K562 (cell line): ENCODE results near the gene KRTCAP2. TPM values are rescaled to one million over a fixed set of nuclear protein-coding genes. Genes with fewer than 3 reads are reported as not detected.

Experiments used
- ATF7 ChIP-seq: fragments of 450-650 bp; IDR thresholded peaks from 2 replicates; pipeline ENCODE4 v1.7.1; 2014; ENCODE audit warnings: mild to moderate bottlenecking, moderate library complexity
- CBX5 ChIP-seq: IDR thresholded peaks from 2 replicates; pipeline ENCODE4 v1.6.1; 2014; ENCODE audit warnings: low read depth, borderline replicate concordance
- ESRRA ChIP-seq: fragments of 450-650 bp; IDR thresholded peaks from 2 replicates; pipeline ENCODE4 v1.6.1; 2014; ENCODE audit warnings: low read depth, mild to moderate bottlenecking, moderate library complexity, borderline replicate concordance
- MTA1 ChIP-seq: fragments of 450-650 bp; IDR thresholded peaks from 2 replicates; pipeline ENCODE4 v1.6.1; 2017; ENCODE audit warnings: borderline replicate concordance
- MYC ChIP-seq, 2 experiments: fragments of 250-450 bp in 1 of 2; sonication (Bioruptor Pico) in 1 of 2; IDR thresholded peaks; 2 replicates each; pipeline versions ENCODE4 v1.5.1 to v1.6.1; 2012 to 2021; ENCODE audit warnings: low read depth in 2 of 2, borderline replicate concordance in 1 of 2, improper control_type of control experiment in 1 of 2, low read length in 1 of 2, mild to moderate bottlenecking in 1 of 2, moderate library complexity in 1 of 2
- NBN ChIP-seq: fragments of 450-650 bp; IDR thresholded peaks from 2 replicates; pipeline ENCODE4 v1.6.1; 2016; ENCODE audit warnings: low read depth, mild to moderate bottlenecking
- PHB ChIP-seq: fragments of 250-450 bp; sonication (Bioruptor Pico); IDR thresholded peaks from 2 replicates; pipeline ENCODE4 v1.5.0; 2021
- SETDB1 ChIP-seq: IDR thresholded peaks from one replicate; pipeline ENCODE4 v1.6.1; 2012; ENCODE audit warnings: low read length, control low read depth, inconsistent platforms
- TCF3 ChIP-seq: sonication (generic); formaldehyde crosslinking; IDR thresholded peaks from 2 replicates; pipeline ENCODE4 v1.4.0; 2020; ENCODE audit warnings: mild to moderate bottlenecking, missing genetic modification reagents
- YY1 ChIP-seq, 3 experiments: IDR thresholded peaks; 2 replicates each; pipeline ENCODE4 v1.6.1; 2011; ENCODE audit warnings: low read length in 2 of 3, mild to moderate bottlenecking in 2 of 3, moderate library complexity in 2 of 3, borderline replicate concordance in 1 of 3, control low read depth in 1 of 3, low read depth in 1 of 3; ENCODE audit not compliant: insufficient read depth in 3 of 3, insufficient replicate concordance in 2 of 3, control insufficient read depth in 1 of 3, insufficient read length in 1 of 3; ENCODE audit errors: extremely low read depth in 1 of 3
- ZFP36 ChIP-seq: fragments of 150-350 bp; IDR thresholded peaks from 2 replicates; pipeline ENCODE4 v1.6.1; 2018; ENCODE audit warnings: low read length, low read depth; ENCODE audit not compliant: partially characterized antibody
- ZNF583 ChIP-seq: fragments of 250-450 bp; sonication (Bioruptor Pico); IDR thresholded peaks from 2 replicates; pipeline ENCODE4 v1.4.0; 2020
- polyA plus RNA-seq, 8 experiments: library from polyadenylated mRNA; depleted of rRNA in 4 of 8; stranded (reverse) in 5 of 8; unstranded in 3 of 8; fragments of >200 nt; fragmentation: Nextera tagmentation in 2 of 8; fragmentation: Illumina TruSeq in 1 of 8; extraction: Ambion mirVana in 2 of 8; extraction: Trizol in 1 of 8; gene quantifications; 2 replicates each; pipeline versions ENCODE4 v1.2.1 to v1.2.3, GENCODE V29; 2011 to 2014; ENCODE audit warnings: inconsistent platforms in 1 of 8, missing spikeins in 1 of 8
- total RNA-seq, 7 experiments: library from RNA; depleted of rRNA in 6 of 7; stranded (reverse); fragments of >200 nt in 6 of 7; fragmentation: Illumina TruSeq in 2 of 7; extraction: Trizol in 2 of 7; gene quantifications; 2 replicates each; pipeline versions ENCODE4 v1.2.1 to v1.2.3, GENCODE V29; 2011 to 2021; ENCODE audit warnings: low replicate concordance in 1 of 7
- TF ChIP-seq, protein P1 (sequence below), 2 experiments: IDR thresholded peaks; 2 replicates each; pipeline ENCODE4 v1.6.1; 2012; ENCODE audit warnings: improper control_type of control experiment in 2 of 2, low read depth in 2 of 2, low read length in 2 of 2, borderline replicate concordance in 1 of 2
- TF ChIP-seq, protein P2 (sequence below): sonication (generic); formaldehyde crosslinking; IDR thresholded peaks from 2 replicates; pipeline ENCODE4 v1.4.0; 2020; ENCODE audit warnings: mild to moderate bottlenecking, missing genetic modification reagents
- TF ChIP-seq, protein P3 (sequence below), 2 experiments: fragments of 450-650 bp in 1 of 2; sonication (generic) in 1 of 2; formaldehyde crosslinking in 1 of 2; IDR thresholded peaks in 1 of 2; conservative IDR thresholded peaks in 1 of 2; 2 replicates each; pipeline versions ENCODE4 v1.6.1 to v1.8.1; 2016 to 2023; ENCODE audit warnings: mild to moderate bottlenecking in 2 of 2, moderate library complexity in 2 of 2, inconsistent platforms in 1 of 2, missing genetic modification reagents in 1 of 2
- TF ChIP-seq, protein P4 (sequence below): fragments of 450-650 bp; IDR thresholded peaks from 2 replicates; pipeline ENCODE4 v1.7.1; 2018; ENCODE audit warnings: mild to moderate bottlenecking, low read depth; ENCODE audit not compliant: partially characterized antibody

The KRTCAP2 gene
- total and polyA plus RNA-seq, 9 of the 15 experiments (the other 6 are each of a cell fraction or from before 2014, with no cell fraction given): 126 to 436 (median 244) TPM

DNA sequence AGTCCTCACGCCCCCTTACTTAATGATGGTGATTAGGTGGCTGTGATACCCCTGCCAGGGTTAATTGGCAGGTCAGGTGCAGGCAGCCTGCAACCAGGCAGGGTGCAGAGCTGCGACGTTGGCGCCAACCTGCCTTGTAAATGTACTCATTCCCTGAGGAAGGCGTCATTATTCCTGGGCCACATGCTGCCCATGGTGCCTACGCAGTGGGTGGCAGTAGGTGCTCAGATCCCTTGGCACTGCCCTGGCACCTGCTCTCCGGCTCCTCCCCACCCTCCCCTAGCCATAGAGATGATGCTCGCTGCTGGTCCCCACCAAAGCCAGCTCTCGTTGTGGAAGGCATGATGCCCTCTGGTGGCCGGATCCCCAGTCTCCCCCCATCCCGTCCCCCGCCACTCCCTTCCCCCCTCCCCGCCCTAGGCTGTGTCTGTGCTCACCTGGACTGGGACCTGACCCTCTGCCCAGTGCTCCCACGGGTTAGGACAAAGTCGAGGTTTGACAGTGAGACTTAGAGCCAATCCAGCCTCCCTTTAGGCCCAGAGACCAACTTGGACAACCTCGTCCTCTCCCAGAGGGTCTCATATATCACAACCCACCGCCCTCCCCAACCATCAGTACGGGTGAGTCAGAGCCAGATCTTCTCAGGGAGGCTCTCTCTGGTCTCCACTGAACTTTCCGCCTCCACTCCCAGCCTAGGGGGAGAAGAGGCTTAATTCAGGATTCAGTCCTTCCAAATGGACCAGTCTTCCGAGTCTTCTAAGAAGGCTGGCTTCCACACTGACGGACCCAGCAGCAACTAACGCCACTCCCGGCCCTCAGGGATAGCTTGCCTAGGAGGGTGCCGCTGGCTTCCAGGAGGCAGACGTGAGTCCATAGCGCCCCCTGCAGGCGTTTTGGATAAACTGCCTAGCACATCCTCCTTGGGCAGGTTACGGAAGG is 5.7 kb downstream of the KRTCAP2 start (continued):
- TF ChIP-seq, protein P1, sequence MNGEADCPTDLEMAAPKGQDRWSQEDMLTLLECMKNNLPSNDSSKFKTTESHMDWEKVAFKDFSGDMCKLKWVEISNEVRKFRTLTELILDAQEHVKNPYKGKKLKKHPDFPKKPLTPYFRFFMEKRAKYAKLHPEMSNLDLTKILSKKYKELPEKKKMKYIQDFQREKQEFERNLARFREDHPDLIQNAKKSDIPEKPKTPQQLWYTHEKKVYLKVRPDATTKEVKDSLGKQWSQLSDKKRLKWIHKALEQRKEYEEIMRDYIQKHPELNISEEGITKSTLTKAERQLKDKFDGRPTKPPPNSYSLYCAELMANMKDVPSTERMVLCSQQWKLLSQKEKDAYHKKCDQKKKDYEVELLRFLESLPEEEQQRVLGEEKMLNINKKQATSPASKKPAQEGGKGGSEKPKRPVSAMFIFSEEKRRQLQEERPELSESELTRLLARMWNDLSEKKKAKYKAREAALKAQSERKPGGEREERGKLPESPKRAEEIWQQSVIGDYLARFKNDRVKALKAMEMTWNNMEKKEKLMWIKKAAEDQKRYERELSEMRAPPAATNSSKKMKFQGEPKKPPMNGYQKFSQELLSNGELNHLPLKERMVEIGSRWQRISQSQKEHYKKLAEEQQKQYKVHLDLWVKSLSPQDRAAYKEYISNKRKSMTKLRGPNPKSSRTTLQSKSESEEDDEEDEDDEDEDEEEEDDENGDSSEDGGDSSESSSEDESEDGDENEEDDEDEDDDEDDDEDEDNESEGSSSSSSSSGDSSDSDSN (IDR thresholded peaks at IDR 0.05; ENCODE audit: borderline replicate concordance in 1 of 2, low read depth in 2 of 2, low read length in 2 of 2): peak; percentile 75 to 94; a peak in 3 of 4 replicates
- TF ChIP-seq CBX5: no peak
- 0 out of 2 replicates have a peak, but pooled peaks have one; percentile 12 for TF ChIP-seq NBN
- TF ChIP-seq ZNF583 (CRISPR knock-in tag): no peak
- peak; percentile 51 for TF ChIP-seq ZFP36
- TF ChIP-seq, protein P2, sequence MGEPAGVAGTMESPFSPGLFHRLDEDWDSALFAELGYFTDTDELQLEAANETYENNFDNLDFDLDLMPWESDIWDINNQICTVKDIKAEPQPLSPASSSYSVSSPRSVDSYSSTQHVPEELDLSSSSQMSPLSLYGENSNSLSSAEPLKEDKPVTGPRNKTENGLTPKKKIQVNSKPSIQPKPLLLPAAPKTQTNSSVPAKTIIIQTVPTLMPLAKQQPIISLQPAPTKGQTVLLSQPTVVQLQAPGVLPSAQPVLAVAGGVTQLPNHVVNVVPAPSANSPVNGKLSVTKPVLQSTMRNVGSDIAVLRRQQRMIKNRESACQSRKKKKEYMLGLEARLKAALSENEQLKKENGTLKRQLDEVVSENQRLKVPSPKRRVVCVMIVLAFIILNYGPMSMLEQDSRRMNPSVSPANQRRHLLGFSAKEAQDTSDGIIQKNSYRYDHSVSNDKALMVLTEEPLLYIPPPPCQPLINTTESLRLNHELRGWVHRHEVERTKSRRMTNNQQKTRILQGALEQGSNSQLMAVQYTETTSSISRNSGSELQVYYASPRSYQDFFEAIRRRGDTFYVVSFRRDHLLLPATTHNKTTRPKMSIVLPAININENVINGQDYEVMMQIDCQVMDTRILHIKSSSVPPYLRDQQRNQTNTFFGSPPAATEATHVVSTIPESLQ: no peak
- TF ChIP-seq TCF3 (CRISPR knock-in tag): peak; percentile 33; the same call in 1 of the 2 replicates
- TF ChIP-seq MTA1: no peak
- TF ChIP-seq, protein P3, sequence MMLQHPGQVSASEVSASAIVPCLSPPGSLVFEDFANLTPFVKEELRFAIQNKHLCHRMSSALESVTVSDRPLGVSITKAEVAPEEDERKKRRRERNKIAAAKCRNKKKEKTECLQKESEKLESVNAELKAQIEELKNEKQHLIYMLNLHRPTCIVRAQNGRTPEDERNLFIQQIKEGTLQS (IDR thresholded peaks at IDR 0.05): peak; percentile 45; the same call in 1 of the 2 replicates
- TF ChIP-seq, protein P3 (CRISPR knock-in tag; conservative IDR thresholded peaks at IDR 0.05): no peak
- peak in 2 of 3 experiments; percentile 21 to 35 for TF ChIP-seq YY1 (IDR thresholded peaks at IDR 0.05; ENCODE audit: borderline replicate concordance in 1 of 3, control insufficient read depth in 1 of 3, extremely low read depth in 1 of 3, insufficient read depth in 3 of 3, insufficient read length in 1 of 3, insufficient replicate concordance in 2 of 3, low read depth in 1 of 3, low read length in 2 of 3)
- TF ChIP-seq PHB (CRISPR knock-in tag): no peak
- TF ChIP-seq ATF7: 0 out of 2 replicates have a peak, but pooled peaks have one; percentile 35
- no peak for TF ChIP-seq SETDB1
- TF ChIP-seq, protein P4, sequence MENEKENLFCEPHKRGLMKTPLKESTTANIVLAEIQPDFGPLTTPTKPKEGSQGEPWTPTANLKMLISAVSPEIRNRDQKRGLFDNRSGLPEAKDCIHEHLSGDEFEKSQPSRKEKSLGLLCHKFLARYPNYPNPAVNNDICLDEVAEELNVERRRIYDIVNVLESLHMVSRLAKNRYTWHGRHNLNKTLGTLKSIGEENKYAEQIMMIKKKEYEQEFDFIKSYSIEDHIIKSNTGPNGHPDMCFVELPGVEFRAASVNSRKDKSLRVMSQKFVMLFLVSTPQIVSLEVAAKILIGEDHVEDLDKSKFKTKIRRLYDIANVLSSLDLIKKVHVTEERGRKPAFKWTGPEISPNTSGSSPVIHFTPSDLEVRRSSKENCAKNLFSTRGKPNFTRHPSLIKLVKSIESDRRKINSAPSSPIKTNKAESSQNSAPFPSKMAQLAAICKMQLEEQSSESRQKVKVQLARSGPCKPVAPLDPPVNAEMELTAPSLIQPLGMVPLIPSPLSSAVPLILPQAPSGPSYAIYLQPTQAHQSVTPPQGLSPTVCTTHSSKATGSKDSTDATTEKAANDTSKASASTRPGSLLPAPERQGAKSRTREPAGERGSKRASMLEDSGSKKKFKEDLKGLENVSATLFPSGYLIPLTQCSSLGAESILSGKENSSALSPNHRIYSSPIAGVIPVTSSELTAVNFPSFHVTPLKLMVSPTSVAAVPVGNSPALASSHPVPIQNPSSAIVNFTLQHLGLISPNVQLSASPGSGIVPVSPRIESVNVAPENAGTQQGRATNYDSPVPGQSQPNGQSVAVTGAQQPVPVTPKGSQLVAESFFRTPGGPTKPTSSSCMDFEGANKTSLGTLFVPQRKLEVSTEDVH: peak; percentile 49
- peak; percentile 37; the same call in 1 of the 2 replicates for TF ChIP-seq ESRRA
- TF ChIP-seq MYC (IDR thresholded peaks at IDR 0.05; ENCODE audit: low read depth, low read length): 0 out of 2 replicates have a peak, but pooled peaks have one; percentile 41
- no peak for TF ChIP-seq MYC (CRISPR knock-in tag; IDR thresholded peaks at IDR 0.05; ENCODE audit: borderline replicate concordance, low read depth)
